Measurements from ENCODE around the gene RABGAP1L. TPM values are rescaled to one million over a fixed set of nuclear protein-coding genes. Genes with fewer than 3 reads are reported as not detected.
"Not testable (repeated sequence)": the region's sequence is repeated elsewhere in the genome, so short reads cannot be mapped to it uniquely, and the experiment has no call there.

Gene RABGAP1L
- total RNA-seq, 1 donor from 2014 or later: 44.1 TPM

DNA sequence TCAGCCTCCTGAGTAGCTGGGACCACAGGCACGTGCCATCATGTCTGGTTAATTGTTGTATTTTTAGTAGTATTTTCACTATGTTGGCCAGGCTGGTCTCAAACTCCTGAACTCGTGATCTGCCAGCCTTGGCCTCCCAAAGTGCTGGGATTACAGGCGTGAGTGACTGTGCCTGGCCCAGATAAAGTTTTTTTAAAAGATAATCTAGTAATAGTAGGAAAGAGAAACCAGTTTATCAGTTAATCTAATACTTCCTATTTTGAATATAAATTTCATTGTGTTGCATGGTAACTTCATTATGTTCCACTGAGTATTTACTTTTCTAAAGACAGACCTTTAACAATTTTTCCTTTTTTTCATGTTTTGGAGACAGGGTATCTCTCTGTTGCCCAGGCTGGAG, 10.0 kb downstream of the RABGAP1L start:
- no peak for DNase-seq
- TF ChIP-seq, protein P1, sequence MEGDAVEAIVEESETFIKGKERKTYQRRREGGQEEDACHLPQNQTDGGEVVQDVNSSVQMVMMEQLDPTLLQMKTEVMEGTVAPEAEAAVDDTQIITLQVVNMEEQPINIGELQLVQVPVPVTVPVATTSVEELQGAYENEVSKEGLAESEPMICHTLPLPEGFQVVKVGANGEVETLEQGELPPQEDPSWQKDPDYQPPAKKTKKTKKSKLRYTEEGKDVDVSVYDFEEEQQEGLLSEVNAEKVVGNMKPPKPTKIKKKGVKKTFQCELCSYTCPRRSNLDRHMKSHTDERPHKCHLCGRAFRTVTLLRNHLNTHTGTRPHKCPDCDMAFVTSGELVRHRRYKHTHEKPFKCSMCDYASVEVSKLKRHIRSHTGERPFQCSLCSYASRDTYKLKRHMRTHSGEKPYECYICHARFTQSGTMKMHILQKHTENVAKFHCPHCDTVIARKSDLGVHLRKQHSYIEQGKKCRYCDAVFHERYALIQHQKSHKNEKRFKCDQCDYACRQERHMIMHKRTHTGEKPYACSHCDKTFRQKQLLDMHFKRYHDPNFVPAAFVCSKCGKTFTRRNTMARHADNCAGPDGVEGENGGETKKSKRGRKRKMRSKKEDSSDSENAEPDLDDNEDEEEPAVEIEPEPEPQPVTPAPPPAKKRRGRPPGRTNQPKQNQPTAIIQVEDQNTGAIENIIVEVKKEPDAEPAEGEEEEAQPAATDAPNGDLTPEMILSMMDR (IDR thresholded peaks at IDR 0.05; ENCODE audit: partially characterized antibody, unreplicated experiment): no peak
- H3K4me1 Mint-ChIP-seq (ENCODE audit: low read depth, unreplicated experiment): no peaks in the 10 kb centered on the region
- no peaks in the 10 kb centered on the region for H3K27me3 Mint-ChIP-seq (ENCODE audit: unreplicated experiment)
- no peak overlapping the region for H3K4me3 Mint-ChIP-seq (ENCODE audit: unreplicated experiment)
- no peak overlapping the region for H3K27ac Mint-ChIP-seq (ENCODE audit: unreplicated experiment)
- no peaks in the 10 kb centered on the region for H3K36me3 Mint-ChIP-seq (ENCODE audit: unreplicated experiment)
- H3K9me3 Mint-ChIP-seq (ENCODE audit: unreplicated experiment): no peaks in the 10 kb centered on the region

DNA sequence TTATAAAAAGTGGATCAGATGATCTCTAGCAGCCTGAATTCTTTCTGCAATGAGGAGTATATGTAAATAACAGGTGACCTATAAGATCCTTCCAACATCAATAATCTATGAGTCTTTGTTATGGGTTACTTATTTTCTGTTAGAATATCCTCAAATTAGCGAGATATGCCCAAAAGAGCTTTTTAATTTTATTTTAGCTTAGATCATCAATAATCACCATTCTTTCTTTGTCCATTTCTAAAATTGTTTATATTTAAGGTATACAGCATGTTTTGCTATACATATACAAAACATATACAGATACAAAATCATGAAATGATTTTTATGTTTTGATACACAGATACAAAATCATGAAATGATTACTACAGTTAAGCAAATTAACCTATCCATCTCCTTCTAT, 11.8 kb downstream of the RABGAP1L start:
- H3K27me3 Mint-ChIP-seq (ENCODE audit: unreplicated experiment): no peaks in the 10 kb centered on the region
- no peak overlapping the region for H3K4me3 Mint-ChIP-seq (ENCODE audit: unreplicated experiment)
- DNase-seq: no peak
- no peaks in the 10 kb centered on the region for H3K36me3 Mint-ChIP-seq (ENCODE audit: unreplicated experiment)
- TF ChIP-seq, protein P1 (IDR thresholded peaks at IDR 0.05; ENCODE audit: partially characterized antibody, unreplicated experiment): no peak
- no peaks in the 10 kb centered on the region for H3K4me1 Mint-ChIP-seq (ENCODE audit: low read depth, unreplicated experiment)
- no peak overlapping the region for H3K27ac Mint-ChIP-seq (ENCODE audit: unreplicated experiment)
- no peaks in the 10 kb centered on the region for H3K9me3 Mint-ChIP-seq (ENCODE audit: unreplicated experiment)

DNA sequence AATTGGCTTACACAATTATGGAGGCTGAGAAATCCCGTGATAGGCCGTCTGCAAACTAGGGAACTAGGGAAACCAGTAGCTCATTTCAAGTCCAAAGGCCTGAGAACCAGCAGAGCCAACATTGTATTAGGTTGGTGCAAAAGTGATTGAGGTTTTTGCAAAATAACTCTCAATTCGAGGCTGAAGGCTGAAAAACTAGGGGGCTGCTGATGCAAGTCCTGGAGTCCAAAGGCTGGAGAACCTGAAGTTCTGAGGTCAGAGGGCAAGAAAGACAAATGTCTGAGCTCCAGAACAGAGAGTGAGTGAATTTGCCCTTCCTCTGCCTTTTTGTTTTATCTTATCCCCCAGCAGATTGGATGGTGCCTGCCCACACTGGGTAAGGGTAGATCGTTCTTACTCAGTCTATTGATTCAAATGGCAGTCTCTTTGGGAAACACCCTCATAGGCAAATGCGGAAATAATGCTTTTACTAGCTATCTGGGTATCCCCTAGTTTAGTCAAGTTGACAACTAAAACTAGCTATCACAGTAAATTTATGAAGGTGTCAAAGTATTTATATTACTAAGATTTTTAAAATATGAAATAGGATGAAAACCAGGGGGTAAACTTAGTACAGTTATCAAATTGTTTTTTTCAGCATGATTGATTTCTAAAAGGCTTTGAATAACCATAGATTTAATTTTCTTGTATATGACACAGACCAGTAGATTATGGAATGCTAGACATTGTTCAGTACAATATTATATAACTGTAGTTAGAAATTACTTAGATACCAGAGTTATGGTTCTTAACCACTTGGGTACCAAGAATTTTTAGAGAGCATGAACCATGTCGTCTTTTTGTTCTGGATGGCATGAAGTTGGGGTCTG, 15.4 kb downstream of the RABGAP1L start:
- Mint-ChIP-seq H3K4me3 (ENCODE audit: unreplicated experiment) (no peak overlapping the region), H3K36me3 (ENCODE audit: unreplicated experiment) (no peaks in the 10 kb centered on the region), H3K4me1 (ENCODE audit: low read depth, unreplicated experiment) (no peaks in the 10 kb centered on the region), H3K9me3 (ENCODE audit: unreplicated experiment) (peaks cover 7% of the 10 kb centered on the region), H3K27me3 (ENCODE audit: unreplicated experiment) (no peaks in the 10 kb centered on the region), H3K27ac (ENCODE audit: unreplicated experiment) (no peak overlapping the region)
- no peak for DNase-seq
- TF ChIP-seq, protein P1 (IDR thresholded peaks at IDR 0.05; ENCODE audit: partially characterized antibody, unreplicated experiment): no peak

DNA sequence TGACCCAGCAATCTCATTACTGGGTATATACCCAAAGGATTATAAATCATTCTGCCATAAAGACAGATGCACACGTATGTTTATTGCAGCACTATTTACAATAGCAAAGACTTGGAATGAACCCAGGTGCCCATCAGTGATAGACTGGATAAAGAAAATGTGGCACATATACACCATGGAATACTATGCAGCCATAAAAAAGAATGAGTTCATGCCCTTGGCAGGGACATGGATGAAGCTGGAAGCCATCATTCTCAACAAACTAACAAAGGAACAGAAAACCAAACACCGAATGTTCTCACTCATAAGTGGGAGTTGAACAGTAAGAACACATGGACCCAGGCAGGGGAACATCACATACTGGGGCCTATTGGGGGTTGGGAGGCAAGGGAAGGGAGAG, 19.1 kb downstream of the RABGAP1L start:
- H3K4me1 Mint-ChIP-seq (ENCODE audit: low read depth, unreplicated experiment); H3K27ac Mint-ChIP-seq (ENCODE audit: unreplicated experiment): not testable (repeated sequence)

DNA sequence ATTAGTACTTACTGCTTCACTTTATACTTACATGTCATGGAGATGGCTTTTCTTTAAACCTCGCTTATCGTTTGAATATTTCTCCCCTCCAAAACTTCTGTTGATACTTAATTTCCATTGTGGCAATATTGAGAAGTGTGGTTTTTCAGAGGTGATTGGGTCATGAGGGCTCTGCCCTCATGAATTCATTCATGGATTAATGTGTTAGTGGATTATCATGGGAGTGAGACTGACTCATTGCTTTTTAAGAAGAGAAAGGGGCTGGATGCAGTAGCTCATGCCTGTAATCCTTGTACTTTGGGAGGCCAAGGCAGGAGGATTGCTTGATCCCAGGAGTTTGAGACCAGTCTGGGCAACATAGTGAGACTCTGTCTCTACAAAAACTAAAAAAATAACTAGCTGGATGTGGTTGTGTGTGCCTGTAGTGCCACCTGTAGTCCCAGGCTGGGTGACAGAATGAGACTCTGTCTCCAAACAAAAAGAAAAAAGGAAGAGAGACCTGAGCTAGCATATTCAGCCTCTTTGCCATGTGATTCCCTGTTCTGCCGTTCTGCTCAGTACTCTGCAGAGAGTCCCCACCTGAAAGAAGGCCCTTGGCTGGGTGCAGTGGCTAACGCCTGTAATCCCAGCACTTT, 30.2 kb downstream of the RABGAP1L start:
- DNase-seq: no peak
- Mint-ChIP-seq H3K36me3 (ENCODE audit: unreplicated experiment) (peaks cover 5% of the 10 kb centered on the region), H3K9me3 (ENCODE audit: unreplicated experiment) (no peaks in the 10 kb centered on the region), H3K4me1 (ENCODE audit: low read depth, unreplicated experiment) (no peaks in the 10 kb centered on the region), H3K27me3 (ENCODE audit: unreplicated experiment) (no peaks in the 10 kb centered on the region), H3K4me3 (ENCODE audit: unreplicated experiment) (no peak overlapping the region), H3K27ac (ENCODE audit: unreplicated experiment) (no peak overlapping the region)
- TF ChIP-seq, protein P1 (IDR thresholded peaks at IDR 0.05; ENCODE audit: partially characterized antibody, unreplicated experiment): no peak

More for the DNA sequence above, 19.1 kb downstream of the RABGAP1L start:
- H3K4me3 Mint-ChIP-seq (ENCODE audit: unreplicated experiment); H3K36me3 Mint-ChIP-seq (ENCODE audit: unreplicated experiment); DNase-seq; H3K9me3 Mint-ChIP-seq (ENCODE audit: unreplicated experiment); H3K27me3 Mint-ChIP-seq (ENCODE audit: unreplicated experiment): not testable (repeated sequence)

All from glutamatergic neuron (in vitro differentiated cells).